ENCODE measurements around the gene TRPV4. TPM values are rescaled to one million over a fixed set of nuclear protein-coding genes. Genes with fewer than 3 reads are reported as not detected.
A peak's percentile ranks its signal among the peaks of the same experiment; 100 is the strongest.

TRPV4 gene
- total RNA-seq (ENCODE audit: low replicate concordance): 2.1 and 3.1 TPM in 2 replicates
- long read RNA-seq: 0 reads

- no peak for TF ChIP-seq CTCF (conservative IDR thresholded peaks at IDR 0.05)
- Mint-ChIP-seq H3K27me3 (peaks cover 18% of the 10 kb centered on the region), H3K4me3 (peak within 1 kb of the TSS; percentile 85), H3K4me1 (ENCODE audit: unreplicated experiment) (peaks cover 16% of the 10 kb centered on the region), H3K36me3 (no peaks in the 10 kb centered on the region), H3K9me3 (no peaks in the 10 kb centered on the region), H3K27ac (peak within 1 kb of the TSS; percentile 41)
- DNase-seq (ENCODE audit: extremely low spot score, unreplicated experiment): no peak
Measured at GRCh38 chr12:109833307-109834189, at the start of gene TRPV4. Gene TRPV4 (minus strand): TSS chr12:109833398. CDS start chr12:109814796, 18,602 bp downstream.

- TF ChIP-seq CTCF (conservative IDR thresholded peaks at IDR 0.05): no peak
- peaks cover 38% of the 10 kb centered on the region for H3K4me1 Mint-ChIP-seq (ENCODE audit: unreplicated experiment)
- H3K27ac Mint-ChIP-seq: peak overlapping the region; percentile 95
- no peak for DNase-seq (ENCODE audit: extremely low spot score, unreplicated experiment)
- H3K9me3 Mint-ChIP-seq: no peaks in the 10 kb centered on the region
- H3K36me3 Mint-ChIP-seq: no peaks in the 10 kb centered on the region
- H3K4me3 Mint-ChIP-seq: peak overlapping the region; percentile 91
- H3K27me3 Mint-ChIP-seq: peaks cover 19% of the 10 kb centered on the region
Measured at GRCh38 chr12:109881752-109882151, 48.6 kb upstream of the TRPV4 start.

- Mint-ChIP-seq H3K4me1 (ENCODE audit: unreplicated experiment) (peaks cover 38% of the 10 kb centered on the region), H3K27me3 (peaks cover 19% of the 10 kb centered on the region), H3K36me3 (no peaks in the 10 kb centered on the region), H3K9me3 (no peaks in the 10 kb centered on the region), H3K4me3 (peak overlapping the region; percentile 91), H3K27ac (peak overlapping the region; percentile 95)
- no peak for DNase-seq (ENCODE audit: extremely low spot score, unreplicated experiment)
- TF ChIP-seq CTCF (conservative IDR thresholded peaks at IDR 0.05): no peak
Measured at GRCh38 chr12:109880938-109881337, 47.7 kb upstream of the TRPV4 start.

- H3K9me3 Mint-ChIP-seq: no peaks in the 10 kb centered on the region
- H3K36me3 Mint-ChIP-seq: no peaks in the 10 kb centered on the region
- peaks cover 44% of the 10 kb centered on the region for H3K4me1 Mint-ChIP-seq (ENCODE audit: unreplicated experiment)
- TF ChIP-seq CTCF (conservative IDR thresholded peaks at IDR 0.05): peak; percentile 71
- H3K27ac Mint-ChIP-seq: peak within 1 kb of the TSS; percentile 95
- H3K4me3 Mint-ChIP-seq: peak within 1 kb of the TSS; percentile 98
- peak; percentile 92 for DNase-seq (ENCODE audit: extremely low spot score, unreplicated experiment)
- H3K27me3 Mint-ChIP-seq: peaks cover 19% of the 10 kb centered on the region
Measured at GRCh38 chr12:109880043-109880931, 47.1 kb upstream of the TRPV4 start, which contains the start of gene GLTP. Gene GLTP (minus strand): TSS chr12:109880541. CDS start chr12:109880374, 167 bp downstream.

- peak overlapping the region; percentile 94 for H3K27ac Mint-ChIP-seq
- H3K4me3 Mint-ChIP-seq: peak overlapping the region; percentile 98
- H3K36me3 Mint-ChIP-seq: no peaks in the 10 kb centered on the region
- peaks cover 19% of the 10 kb centered on the region for H3K27me3 Mint-ChIP-seq
- H3K9me3 Mint-ChIP-seq: no peaks in the 10 kb centered on the region
- TF ChIP-seq CTCF (conservative IDR thresholded peaks at IDR 0.05): no peak
- no peak for DNase-seq (ENCODE audit: extremely low spot score, unreplicated experiment)
- H3K4me1 Mint-ChIP-seq (ENCODE audit: unreplicated experiment): peaks cover 50% of the 10 kb centered on the region
Measured at GRCh38 chr12:109879351-109880042, 46.3 kb upstream of the TRPV4 start.
